ENCODE measurements around the gene MAP3K7.

GRCh38 chr6:90496258-90497016 lies 90.4 kb downstream of the MAP3K7 start:
- no peak for TF ChIP-seq EZH2 (IDR thresholded peaks at IDR 0.05; ENCODE audit: insufficient read depth, poor library complexity, severe bottlenecking)
- TF ChIP-seq EZH2phosphoT487 (IDR thresholded peaks at IDR 0.05; ENCODE audit: insufficient read depth, low read depth), result no peak
